Ishikawa (cell line): Measurements from ENCODE around the gene HIVEP2.

ENCODE experiments used
- CEBPB ChIP-seq: IDR thresholded peaks from 2 replicates; pipeline ENCODE4 v1.6.1; 2012
- CREB1 ChIP-seq: IDR thresholded peaks from 2 replicates; pipeline ENCODE4 v1.6.1; 2012; ENCODE audit warnings: low read depth
- EGR1 ChIP-seq: IDR thresholded peaks from 2 replicates; pipeline ENCODE4 v1.6.1; 2012
- EP300 ChIP-seq: IDR thresholded peaks from 2 replicates; pipeline ENCODE4 v1.6.1; 2012; ENCODE audit warnings: borderline replicate concordance
- FOXM1 ChIP-seq: IDR thresholded peaks from 2 replicates; pipeline ENCODE4 v1.6.1; 2012; ENCODE audit warnings: low read depth, borderline replicate concordance
- NFIC ChIP-seq: IDR thresholded peaks from 2 replicates; pipeline ENCODE4 v1.6.1; 2012
- RAD21 ChIP-seq: IDR thresholded peaks from 2 replicates; pipeline ENCODE4 v1.6.1; 2012; ENCODE audit warnings: low read depth
- TAF1 ChIP-seq: IDR thresholded peaks from 2 replicates; pipeline ENCODE4 v1.6.1; 2012; ENCODE audit warnings: low read depth, mild to moderate bottlenecking
- TCF12 ChIP-seq: IDR thresholded peaks from 2 replicates; pipeline ENCODE4 v1.6.1; 2012; ENCODE audit warnings: low read depth
- TEAD4 ChIP-seq: IDR thresholded peaks from 2 replicates; pipeline ENCODE4 v1.6.1; 2012
- YY1 ChIP-seq: IDR thresholded peaks from 2 replicates; pipeline ENCODE4 v1.6.1; 2012; ENCODE audit warnings: low read depth
- ZBTB7A ChIP-seq: IDR thresholded peaks from 2 replicates; pipeline ENCODE4 v1.6.1; 2012; ENCODE audit warnings: low read depth
- TF ChIP-seq, protein P1 (sequence below): IDR thresholded peaks from 2 replicates; pipeline ENCODE4 v1.6.1; 2012
- TF ChIP-seq, protein P2 (sequence below): IDR thresholded peaks from 2 replicates; pipeline ENCODE4 v1.6.1; 2012
- TF ChIP-seq, protein P3 (sequence below): IDR thresholded peaks from 2 replicates; pipeline ENCODE4 v1.6.1; 2012; ENCODE audit warnings: low read depth, mild to moderate bottlenecking

HIVEP2 gene

DNA sequence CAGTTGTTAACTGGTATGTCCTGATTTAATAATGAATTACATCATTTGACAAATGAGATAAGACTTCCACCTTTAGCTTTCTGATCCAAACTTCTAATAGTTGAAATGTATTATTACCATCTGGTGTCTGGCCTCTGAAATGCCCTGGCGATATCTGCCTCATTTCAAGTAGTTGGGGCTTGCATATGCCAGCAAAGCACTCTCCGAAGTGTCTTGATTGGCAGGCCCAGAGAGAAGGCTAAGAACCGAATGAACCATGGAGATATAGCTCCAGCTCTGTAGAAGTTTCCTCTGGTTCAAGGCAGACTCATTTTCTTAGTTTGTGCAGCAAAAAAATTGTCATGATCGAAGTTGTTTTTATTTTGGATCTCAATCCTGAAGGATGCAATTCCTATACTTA lies 13.4 kb upstream of the HIVEP2 start:
- TF ChIP-seq CREB1 (no peak), FOXM1 (no peak), NFIC (no peak), TAF1 (no peak)

DNA sequence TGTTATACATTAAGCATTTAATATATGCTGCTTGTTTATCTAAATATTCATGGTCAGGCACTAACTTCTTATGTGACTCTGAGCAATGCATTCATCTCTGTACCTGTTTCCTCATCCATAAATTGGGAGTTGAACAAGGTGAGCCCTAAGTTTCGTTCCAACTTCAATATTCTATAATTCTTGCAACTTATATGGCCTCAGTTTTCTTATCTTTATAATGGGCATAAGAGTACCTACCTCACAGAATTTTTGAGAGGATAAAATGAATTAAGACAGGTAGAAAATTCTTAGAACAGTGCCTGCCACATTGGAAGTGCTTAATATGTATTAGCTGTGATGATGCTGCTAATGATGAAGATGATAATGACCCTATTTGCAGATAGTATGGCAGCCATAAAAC lies 11.8 kb upstream of the HIVEP2 start:
- no peak for TF ChIP-seq TCF12
- no peak for TF ChIP-seq NFIC
- TF ChIP-seq TAF1 = no peak
- no peak for TF ChIP-seq CREB1
- no peak for TF ChIP-seq ZBTB7A
- TF ChIP-seq EGR1 = no peak
- TF ChIP-seq CEBPB = no peak
- TF ChIP-seq EP300 = no peak
- TF ChIP-seq YY1 = no peak
- TF ChIP-seq, protein P1, sequence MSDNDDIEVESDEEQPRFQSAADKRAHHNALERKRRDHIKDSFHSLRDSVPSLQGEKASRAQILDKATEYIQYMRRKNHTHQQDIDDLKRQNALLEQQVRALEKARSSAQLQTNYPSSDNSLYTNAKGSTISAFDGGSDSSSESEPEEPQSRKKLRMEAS = no peak
- TF ChIP-seq TEAD4 = no peak
- TF ChIP-seq, protein P2, sequence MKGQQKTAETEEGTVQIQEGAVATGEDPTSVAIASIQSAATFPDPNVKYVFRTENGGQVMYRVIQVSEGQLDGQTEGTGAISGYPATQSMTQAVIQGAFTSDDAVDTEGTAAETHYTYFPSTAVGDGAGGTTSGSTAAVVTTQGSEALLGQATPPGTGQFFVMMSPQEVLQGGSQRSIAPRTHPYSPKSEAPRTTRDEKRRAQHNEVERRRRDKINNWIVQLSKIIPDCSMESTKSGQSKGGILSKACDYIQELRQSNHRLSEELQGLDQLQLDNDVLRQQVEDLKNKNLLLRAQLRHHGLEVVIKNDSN = no peak
- no peak for TF ChIP-seq RAD21
- TF ChIP-seq FOXM1 = no peak
- TF ChIP-seq, protein P3, sequence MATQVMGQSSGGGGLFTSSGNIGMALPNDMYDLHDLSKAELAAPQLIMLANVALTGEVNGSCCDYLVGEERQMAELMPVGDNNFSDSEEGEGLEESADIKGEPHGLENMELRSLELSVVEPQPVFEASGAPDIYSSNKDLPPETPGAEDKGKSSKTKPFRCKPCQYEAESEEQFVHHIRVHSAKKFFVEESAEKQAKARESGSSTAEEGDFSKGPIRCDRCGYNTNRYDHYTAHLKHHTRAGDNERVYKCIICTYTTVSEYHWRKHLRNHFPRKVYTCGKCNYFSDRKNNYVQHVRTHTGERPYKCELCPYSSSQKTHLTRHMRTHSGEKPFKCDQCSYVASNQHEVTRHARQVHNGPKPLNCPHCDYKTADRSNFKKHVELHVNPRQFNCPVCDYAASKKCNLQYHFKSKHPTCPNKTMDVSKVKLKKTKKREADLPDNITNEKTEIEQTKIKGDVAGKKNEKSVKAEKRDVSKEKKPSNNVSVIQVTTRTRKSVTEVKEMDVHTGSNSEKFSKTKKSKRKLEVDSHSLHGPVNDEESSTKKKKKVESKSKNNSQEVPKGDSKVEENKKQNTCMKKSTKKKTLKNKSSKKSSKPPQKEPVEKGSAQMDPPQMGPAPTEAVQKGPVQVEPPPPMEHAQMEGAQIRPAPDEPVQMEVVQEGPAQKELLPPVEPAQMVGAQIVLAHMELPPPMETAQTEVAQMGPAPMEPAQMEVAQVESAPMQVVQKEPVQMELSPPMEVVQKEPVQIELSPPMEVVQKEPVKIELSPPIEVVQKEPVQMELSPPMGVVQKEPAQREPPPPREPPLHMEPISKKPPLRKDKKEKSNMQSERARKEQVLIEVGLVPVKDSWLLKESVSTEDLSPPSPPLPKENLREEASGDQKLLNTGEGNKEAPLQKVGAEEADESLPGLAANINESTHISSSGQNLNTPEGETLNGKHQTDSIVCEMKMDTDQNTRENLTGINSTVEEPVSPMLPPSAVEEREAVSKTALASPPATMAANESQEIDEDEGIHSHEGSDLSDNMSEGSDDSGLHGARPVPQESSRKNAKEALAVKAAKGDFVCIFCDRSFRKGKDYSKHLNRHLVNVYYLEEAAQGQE = no peak

DNA sequence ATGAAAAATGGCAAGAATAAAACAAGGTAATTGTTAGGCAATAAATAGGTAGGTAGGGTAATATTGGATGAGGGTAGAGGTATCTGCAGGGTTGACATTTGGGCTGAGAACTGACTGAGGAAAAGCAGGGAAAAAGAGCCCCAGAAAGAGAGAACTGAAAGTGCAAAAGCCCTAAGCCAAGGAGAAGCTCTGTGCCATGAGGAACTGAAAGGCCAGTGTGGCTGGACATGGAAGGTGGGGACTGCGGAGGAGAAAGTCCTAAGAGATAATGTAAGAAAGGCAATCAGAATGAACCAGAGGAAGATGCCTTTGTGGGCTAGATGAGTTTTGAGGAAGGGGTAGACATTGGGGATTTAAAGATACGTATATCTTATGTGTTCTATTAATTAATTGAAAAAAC lies 9.9 kb upstream of the HIVEP2 start:
- TF ChIP-seq CEBPB (no peak), TEAD4 (no peak), EP300 (no peak)

DNA sequence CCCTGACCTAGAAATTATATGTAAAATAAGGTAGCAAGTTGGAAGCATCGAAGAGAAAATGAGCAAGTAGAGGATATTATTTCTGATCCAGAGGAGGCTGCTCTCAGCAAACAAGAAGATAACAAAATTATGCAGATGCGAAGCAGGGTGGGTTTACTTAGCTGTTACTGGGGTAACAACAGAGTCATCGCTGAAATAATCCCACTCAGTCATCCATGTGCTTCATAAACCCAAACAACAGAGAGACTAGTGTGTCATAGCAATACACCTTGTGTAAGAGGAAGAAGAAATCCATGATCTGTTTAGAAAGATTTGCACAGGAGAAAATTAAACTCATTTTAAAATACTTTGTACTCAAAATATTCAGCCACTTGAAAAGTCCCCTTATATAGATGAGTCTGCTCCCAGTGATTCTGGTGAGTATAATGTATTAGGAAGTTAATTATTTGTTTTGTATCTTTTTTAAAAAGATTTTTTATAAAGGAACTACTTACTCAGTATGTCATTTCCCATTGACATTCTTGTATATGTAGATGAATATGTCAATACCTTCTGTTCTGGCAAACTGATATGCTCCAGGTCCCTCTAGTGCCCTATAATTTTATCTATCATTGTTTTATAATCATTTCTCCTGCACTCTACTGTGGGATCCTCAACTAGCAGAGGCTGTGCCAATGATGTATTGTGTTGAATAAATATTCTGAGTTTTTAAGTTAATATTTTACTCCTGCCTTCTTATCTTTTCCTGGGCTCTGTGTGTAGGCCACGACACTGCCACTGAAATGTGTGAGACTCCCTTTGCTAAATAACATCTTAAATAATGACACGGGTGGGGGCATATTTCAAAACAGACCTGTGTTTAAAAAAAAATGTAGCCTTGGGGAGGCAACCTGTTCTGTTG lies 8.6 kb upstream of the HIVEP2 start:
- no peak for TF ChIP-seq TEAD4
- TF ChIP-seq FOXM1 = no peak
- TF ChIP-seq, protein P3 = no peak
- TF ChIP-seq, protein P2 = no peak
- no peak for TF ChIP-seq TCF12
- no peak for TF ChIP-seq YY1

DNA sequence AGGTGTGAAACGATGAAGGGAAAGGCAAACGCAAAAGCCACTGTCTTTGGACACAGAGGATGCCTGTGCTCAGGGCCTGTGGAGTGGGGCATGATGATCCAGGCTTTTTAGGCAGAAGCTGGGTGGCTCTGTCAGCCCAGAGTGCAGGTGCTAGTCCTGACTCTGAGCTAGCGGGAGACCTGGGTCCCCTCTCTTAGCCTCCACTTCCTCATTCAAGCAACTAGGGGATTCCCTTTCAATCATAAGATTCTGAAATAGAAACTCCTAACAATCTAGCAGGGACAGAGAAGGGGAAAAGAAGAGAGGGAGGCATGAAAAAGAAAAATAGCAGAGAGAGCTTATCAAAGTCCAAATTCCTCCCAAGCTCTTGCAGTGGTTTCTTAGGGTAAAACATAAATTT lies 7.6 kb upstream of the HIVEP2 start:
- no peak for TF ChIP-seq RAD21
- no peak for TF ChIP-seq FOXM1
- TF ChIP-seq CREB1 = no peak
- TF ChIP-seq, protein P1 = no peak
- no peak for TF ChIP-seq YY1
- TF ChIP-seq TAF1 = no peak
- no peak for TF ChIP-seq EGR1
- no peak for TF ChIP-seq NFIC
- no peak for TF ChIP-seq TCF12

DNA sequence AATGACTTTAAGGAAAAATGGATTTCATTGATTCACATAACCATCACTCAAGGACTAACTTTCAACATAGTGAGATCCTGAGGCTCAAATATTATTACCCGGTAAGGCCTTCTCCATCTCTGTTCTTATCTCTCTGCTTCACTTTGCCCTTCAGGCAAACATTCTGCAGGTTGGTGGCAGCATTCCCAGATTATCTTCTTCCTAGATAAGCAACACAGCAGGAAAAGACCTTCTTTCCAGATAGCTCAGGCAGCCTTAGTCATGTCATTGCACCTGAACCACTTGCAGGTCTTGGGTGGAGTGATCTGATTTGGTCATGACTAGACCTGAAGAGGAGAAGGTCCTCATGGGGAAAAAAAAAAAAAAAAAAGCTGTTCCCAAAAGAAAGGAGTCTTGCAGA lies 5.3 kb upstream of the HIVEP2 start:
- TF ChIP-seq RAD21 (no peak), CEBPB (no peak), YY1 (no peak), FOXM1 (no peak), EP300 (no peak), ZBTB7A (no peak), EGR1 (no peak), CREB1 (no peak), NFIC (no peak), TCF12 (no peak), TEAD4 (no peak)
- TF ChIP-seq, protein P2 = no peak
- TF ChIP-seq, protein P1 = no peak
- TF ChIP-seq, protein P3 = no peak
